ENCODE data around the gene RYR2.

- TF ChIP-seq EZH2 (IDR thresholded peaks at IDR 0.05; ENCODE audit: insufficient read depth, poor library complexity, severe bottlenecking) (no peak), EZH2phosphoT487 (IDR thresholded peaks at IDR 0.05; ENCODE audit: insufficient read depth, low read depth) (no peak)
Observed at GRCh38 chr1:237007147-237007881, 34.7 kb upstream of the RYR2 start.
